GM19324 (cell line): ENCODE results near the gene CHIC2.

Experiments used
- ATAC-seq: cut with Tn5 transposase; IDR thresholded peaks from one replicate; pipeline ENCODE4 v1.9.1; 2021; ENCODE audit warnings: mild to moderate bottlenecking, moderate library complexity; ENCODE audit not compliant: unreplicated experiment, low FRiP score

Gene CHIC2

DNA sequence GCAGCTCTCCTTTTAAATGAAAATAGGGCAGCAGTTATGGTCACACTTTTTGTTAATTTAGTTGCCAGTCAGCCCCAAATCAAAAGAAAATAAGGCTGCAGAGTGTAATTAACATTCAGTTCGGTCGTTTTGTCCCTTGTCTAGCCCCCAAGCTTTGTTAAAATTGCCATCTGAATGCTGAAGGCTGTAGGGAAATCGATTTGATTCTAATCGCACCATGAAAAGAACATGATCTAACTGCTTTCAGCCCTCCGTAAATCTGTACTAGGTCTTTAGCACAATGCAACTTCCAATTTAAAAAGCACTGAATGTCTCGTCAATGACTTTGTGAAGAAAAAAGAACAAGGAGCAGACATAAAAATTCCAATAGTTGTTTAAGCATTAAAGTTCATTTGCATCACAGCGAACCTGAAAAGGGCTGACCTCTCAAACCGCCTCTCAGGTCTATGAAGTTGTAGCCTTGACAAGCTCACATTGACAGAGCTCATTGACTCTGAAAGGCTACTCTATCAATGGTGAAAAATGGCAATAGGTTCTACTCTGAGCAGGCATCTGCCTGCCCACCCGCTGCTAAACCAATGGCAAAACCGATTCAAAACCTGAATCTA, 48.9 kb downstream of the CHIC2 start:
- ATAC-seq = no peak

DNA sequence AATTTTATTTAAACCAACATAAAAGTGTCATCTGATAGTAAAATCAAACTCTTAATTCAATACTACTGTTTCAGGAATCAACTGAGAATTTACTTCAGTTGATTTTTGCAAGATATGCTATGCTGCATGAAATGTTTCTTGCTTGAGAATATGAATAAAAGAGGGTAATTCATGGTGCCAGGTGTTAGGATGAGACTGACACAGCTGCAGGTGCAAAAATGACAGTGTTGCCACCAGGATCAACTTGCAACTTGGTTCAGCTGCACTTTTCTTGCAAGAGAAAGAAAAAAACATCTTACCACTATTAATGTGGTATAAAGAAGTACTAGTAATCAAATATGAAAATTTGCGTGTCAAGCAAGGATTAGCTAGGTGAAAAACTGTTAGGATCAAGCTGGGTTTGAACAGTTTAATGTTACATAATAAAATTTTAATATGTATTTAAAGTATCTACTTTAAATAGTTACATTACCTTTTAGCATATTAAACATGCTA, 49.7 kb downstream of the CHIC2 start:
- ATAC-seq = no peak

DNA sequence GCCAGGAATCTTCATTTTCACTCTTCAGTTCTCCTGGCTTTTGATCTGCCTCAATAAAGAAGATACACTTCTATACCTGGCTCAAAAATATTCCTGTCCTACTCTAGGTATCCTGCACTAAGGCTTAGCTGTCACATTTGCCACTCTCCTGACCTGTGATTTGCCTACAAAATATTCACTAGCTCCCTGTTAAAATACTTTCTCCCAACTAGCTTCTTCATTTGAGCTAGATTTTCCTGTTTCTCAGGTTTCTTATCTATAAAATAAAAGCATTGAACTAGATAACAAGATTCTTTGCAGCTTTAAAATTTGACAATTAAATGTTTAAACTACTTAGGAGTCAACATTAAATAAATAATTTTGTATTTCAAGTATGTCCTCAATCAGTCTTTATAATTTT, 53.2 kb downstream of the CHIC2 start:
- ATAC-seq = no peak

DNA sequence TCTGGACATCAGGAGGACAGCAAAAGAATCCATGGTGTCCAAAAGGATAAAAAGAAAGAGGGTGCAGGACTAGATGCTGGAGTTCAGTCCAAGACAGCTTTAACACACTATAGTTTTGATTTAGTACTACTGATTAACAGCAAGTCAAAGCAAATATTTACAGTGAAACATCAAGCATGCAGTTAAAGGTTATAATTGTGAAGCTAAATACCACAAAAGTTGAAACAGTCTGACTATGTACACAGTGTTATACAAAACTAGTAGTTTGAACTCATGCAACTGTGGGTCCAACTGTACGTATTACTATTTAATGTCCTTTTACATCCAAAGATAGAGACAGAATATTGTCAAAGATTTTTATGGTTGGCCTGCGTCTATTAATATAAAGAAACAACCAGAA, 57.6 kb downstream of the CHIC2 start:
- ATAC-seq = no peak

DNA sequence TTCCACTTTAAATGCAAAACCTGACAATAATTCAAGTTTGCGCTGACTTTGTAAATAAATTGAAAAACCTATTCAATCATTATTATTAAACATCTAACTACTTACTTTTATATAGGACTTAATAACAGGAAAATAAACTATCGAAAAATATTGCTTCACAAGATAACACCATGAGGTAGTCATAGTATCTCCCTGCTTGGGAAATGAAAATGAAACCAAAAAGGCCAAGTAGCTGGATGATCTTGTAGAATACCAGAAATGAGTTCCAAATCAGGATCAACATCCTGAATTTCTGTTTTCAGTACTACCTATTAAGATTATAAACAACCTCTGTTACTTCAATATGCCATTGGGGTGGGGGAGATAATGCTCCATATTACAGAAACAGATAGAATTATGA, 58.9 kb downstream of the CHIC2 start:
- no peak for ATAC-seq

DNA sequence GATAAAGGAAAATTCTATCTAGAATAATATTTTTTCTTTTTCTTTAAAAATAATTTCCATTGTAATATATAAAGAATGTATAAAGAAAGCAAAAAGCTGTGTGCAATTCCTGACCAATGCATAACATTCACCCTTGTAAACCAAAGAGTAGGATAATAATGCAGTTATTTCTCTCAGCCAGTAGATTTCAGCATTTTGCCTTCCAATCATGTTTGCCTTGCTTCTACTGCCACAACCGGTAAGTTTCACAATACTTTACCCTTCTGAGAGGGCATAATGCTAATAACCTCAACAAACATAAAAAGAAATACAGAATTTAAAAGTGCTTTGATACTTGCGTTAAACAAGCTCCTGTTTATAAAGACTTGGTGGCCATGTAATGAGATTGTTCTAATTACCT, 59.9 kb downstream of the CHIC2 start:
- no peak for ATAC-seq

DNA sequence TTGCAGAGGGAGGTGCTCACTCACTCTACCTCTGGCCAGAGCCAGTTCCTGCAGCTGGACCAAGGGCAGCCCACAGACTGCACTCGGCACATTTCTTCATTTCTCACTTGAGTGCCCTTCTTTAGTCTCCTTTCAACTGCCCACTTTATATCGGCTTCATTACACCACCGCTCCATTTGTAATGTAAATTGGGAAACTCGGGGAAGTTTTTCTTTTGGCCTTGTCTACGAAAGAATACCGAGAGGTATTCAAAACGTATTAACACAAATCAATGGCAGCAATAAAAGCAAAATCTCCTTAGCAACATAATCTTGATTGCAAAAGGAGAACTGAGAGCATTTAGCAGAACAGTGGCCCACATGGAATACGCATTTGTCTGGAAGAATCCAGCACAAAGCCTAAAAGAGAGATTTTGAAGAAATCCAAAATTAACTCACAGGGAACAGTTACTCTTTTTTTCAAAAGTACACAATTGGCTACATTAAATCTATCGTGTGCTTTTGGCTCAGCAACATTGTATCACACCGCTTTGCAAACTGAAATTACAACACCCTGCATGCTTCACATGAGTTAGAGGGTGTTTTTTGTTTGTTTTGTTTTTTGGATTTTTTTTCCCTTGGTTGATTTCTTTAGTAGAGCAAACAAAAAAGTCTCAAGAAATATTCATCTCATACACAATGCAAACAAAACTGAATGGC, 62.6 kb downstream of the CHIC2 start:
- no peak for ATAC-seq

DNA sequence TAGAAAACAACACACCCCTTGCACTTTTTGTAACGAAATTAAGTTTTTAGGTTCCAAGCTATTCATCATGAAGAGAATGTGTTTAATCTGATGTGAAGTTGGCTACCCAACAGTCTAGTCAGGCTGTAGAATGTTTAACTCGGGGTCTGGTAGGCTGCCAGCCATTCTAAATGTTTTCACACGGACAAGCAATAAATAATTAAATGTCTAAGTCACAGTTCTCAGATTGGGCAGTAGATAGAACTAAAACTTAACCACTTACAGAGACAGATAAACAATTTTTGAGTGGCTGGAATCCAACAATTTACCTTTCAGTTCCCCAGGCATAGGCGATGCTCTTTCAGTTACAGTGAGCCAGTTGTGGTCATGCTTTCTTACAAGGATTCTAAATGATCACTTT, 66.5 kb downstream of the CHIC2 start:
- no peak for ATAC-seq

DNA sequence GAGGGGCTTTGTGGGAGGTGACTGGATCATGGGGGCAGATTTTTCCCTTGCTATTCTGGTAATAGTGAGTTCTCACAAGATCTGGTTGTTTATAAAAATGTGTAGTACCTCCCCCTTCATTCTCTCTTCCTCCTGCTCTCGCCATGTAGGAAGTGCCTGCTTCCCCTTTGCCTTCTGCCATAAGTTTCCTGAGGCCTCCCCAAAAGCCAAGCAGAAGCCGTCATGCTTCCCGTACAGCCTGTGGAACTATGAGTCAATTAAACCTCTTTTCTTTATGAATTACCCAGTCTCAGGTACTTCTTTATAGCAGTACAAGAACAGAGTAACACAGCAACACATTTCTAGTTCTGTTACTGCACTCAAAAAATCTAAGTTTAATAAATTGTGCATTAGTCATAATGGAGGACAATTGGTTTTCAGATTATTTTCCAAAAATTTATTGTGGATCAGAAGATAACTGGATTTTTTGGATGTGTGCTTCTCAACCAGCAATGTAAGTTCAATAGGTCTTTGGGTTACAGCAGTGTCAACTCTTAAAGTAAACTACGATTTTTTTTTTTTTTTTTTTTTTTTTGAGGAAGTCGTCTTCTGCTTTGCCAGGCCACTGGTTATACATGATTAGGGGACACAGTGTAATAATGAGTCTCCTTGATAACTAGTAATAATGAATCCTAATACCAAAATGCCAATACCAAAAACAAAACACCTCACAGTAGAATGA, 69.9 kb downstream of the CHIC2 start:
- no peak for ATAC-seq

DNA sequence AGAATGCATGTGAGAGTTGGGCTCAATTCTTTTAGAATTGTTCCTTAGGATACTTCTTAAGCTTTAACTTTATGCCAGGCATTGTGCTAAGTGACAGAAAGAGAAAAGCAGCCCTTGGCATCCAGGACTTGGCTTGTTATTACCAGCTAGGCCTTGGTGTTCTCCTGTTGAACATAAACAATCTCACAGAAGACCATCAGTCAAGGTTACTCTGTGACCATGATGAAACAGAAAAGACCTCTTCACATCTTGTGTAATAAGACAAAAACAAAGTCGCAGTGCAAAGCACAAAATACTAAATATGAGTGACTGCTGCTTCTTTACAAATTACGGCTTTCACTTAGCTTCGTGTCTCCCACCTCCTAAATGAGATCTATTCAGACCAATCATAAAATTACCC, 71.6 kb downstream of the CHIC2 start:
- ATAC-seq = no peak

DNA sequence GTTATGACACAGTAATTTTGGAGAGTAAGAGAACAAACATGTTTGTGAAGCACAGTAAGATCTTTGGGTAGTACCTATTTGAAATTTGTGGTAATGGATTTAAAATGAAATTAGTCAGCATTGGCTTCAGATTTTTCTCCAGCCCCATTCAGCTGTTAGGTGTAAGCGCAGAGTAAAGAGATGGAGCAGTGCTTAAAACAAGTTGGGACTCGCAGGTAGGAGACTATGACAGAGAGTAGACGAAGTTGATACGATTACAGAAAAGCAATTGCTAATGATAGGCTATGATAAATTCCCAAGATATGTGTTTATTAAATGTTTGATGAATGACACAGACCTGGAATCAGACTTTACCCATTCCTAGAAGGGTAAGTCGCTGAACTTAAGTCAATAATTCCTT, 72.6 kb downstream of the CHIC2 start:
- ATAC-seq = no peak

DNA sequence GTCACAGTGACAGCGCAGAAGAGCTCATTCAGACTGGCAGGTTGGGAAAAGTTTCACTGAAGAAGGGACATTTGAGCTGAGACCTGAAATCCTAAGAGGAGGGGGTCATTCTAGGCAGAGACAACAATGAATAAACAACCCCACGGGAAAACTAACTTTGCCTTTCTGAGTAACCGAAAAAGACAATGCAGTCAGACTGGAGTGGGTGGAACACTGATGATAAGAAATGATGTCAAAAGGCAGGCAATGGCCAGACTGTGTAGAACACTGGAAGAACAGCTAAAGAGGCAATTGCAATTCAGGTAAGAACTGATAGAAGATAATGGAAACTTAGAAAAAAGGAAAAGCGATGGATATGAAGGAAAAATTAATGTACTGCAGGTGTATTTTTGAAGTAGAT, 73.8 kb downstream of the CHIC2 start:
- ATAC-seq = no peak

DNA sequence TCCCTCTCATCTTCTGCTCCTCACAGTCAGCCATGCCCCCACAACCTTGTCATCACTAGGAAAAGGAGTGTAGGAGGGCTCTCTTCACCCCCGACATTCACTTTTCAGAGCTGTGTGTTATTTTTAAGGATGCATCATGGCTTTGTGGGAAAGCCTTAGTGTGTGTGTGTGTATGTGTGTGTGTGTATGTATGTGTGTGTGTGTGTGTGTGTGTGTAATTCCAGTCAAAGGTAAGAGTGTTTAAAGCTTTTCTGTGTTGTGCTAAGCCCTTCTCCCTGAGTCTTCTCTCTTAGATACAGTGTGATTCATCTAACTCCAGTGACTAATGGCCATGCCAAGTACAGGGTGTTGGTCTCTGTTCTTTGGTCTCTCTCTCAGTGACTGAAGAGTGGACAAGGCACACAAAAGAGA, 76.6 kb downstream of the CHIC2 start:
- ATAC-seq = no peak

DNA sequence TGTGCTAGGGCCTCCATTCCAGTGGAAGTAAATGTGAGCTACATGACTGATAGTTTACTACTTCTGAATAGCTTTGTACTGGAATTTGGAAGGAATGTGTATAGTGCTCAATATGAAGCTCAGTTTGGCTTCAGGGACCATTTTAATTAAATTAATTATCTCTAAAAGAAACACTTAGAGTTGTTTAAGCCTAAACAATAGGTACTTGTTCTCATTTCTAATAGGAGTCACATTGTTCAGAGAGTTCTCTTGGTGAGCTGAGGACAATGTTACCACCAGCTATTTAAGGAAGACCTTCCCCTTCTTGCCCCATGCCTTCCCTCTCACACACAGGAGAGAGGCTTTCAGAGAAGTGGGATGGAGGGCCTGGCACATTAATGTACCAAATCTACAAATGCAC, 78.3 kb downstream of the CHIC2 start:
- ATAC-seq = no peak

DNA sequence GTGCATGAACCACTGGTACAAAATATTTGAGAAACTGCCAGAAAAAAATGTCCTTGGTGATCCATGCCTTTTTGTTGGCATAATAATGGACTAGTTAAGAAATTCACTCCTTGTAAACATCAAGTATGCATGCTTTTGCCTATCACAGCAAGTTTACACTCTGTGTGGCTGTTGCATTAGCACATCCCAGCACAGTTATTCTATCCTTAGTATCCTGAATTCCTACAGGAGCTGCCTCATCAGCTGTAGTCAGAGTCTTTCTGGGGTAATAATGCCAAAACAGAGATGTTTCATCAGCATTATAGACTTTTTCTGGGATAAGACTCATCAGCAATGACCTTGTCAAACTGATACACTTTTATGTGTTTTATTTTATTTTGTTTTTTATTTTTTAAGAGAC, 82.8 kb downstream of the CHIC2 start:
- ATAC-seq = no peak

DNA sequence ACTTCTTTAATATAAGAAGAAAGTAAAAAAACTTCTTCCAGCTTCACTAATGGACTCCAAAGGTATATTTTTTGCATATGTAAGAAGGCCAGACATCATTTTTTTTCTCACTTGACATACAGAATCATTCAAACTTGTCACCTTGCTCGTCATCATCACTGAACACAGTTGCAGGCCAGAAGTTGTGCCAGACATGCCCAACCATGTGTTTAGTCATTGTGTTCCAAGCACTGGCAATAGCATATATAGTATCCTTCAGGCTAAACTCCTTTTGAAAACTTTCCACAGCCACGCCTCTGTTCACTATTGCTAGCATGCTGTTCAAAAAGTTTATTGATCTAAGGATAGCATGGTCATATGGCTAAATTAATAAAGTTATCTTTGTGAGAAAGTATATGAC, 83.3 kb downstream of the CHIC2 start:
- ATAC-seq = no peak

DNA sequence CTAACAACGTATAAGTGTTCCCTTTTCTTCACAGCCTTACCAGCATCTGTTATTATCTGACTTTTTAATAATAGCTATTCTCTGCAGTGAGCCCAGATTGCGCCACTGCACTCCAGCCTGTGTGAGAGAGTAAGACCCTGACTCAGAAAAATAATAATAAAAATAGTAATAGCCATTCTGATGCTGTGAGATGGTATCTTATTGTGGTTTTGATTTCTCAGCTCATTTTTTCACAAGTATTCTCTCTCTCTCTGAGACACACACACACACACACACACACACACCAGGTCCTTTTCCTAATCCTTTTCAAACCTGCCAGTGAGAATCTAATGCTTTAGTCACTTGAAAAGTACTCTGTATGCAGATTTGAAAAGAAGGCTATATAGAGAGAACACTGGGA, 89.8 kb downstream of the CHIC2 start:
- no peak for ATAC-seq

DNA sequence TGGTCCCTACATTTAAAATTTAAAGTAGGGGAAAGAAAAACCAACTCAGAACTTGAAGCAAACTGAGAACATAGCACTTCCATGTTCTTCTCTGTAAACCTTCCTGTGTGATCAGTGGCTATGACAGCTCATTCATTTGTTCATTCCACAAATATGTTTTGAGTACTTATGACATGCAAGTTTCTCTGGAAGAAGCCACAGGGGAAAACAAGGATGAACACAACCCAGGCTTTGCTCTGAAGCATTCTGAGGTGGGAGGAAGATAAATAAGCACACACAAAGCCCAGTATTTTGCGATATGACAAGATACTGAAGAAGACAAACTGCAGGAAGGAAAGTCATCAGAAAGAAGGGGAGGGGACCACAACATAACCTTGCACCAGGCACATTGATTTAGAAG, 96.4 kb downstream of the CHIC2 start:
- ATAC-seq = no peak

DNA sequence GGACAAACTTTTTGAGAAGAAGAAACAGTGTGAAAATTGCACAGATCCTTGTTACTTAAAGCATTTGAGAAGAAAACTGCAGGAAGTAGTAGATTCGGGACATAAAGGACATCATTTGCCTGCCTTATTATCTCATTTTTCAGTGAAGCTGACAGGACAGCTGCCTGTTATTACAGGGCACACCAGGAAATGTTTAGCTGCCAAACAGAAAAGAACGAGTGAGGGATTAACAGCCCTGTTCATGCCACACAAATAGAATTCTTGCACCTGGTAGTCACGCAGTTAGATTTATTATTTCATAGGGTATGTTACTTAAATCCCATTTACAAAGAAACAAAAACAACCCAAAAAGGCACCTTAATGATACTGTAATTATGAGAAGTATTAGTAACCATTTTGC, 100.6 kb downstream of the CHIC2 start:
- no peak for ATAC-seq

DNA sequence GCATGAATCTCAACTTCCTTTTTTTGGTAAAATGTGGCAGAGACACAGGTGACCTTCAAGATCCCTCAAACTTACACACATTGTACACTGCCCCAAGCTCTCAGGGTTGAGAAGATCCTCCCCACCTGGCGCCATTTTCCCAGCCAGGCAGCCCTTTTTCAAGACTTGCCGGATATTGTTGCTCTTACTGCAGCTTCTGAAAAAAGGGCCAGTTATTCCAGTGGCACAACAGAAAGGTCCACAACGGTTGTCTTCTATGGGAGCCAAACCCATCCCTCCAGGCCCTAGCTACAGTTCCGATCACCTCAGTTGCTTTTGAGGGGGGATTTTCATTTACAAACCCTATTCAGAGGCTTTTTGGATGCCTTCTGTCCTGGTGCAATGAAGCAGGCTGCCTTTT, 101.1 kb downstream of the CHIC2 start:
- no peak for ATAC-seq

DNA sequence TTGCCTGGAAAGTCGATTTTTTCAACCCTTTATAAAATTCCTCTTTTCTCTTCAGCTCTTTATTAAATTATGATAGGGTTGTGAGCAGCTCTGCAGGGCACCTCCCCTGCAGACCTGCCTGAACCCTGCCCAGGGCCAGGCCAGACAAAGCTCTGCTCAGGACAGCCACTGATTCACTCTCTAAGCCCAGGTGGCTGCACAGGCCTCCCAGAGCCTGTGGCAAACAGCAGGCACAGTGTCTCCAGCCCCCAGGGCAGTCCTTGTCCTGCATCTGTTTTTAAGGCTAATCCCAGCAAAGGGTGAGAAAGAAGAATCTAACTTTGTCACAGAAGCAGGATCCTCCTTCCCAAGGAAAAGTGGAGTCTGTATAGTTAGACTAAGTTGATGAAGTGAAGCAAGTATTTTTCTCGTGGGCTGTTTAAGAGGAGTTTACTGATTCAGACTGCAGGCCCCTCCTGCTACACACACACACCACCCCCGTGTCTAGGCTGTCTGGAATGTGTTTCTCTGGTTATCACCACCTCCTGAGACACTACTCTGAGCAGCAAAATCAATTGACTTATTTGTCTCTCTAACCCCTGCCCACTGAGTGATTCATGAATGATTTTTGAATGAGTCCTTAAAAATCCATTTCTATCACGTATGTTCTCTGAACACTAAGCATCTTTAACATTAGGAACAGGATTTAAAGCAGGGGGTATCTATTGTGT, 101.7 kb downstream of the CHIC2 start:
- no peak for ATAC-seq
